Stimulated activated CD4-positive, alpha-beta T cell treated with anti-CD3 and anti-CD28 coated beads, Interleukin-1b, Interleukin-23, amount 100 ng/mL, for 48 hours (primary cell): ENCODE data around the gene HRH1.
A peak's percentile ranks its signal among the peaks of the same experiment; 100 is the strongest.
"Not testable (repeated sequence)": the region's sequence is repeated elsewhere in the genome, so short reads cannot be mapped to it uniquely, and the experiment has no call there.

ENCODE experiments used
- DNase-seq: peaks from one replicate; pipeline ENCODE4 v3.0.0-alpha.2; 2020

The HRH1 gene

GRCh38 chr3:11173828-11174465 lies 19.7 kb downstream of the HRH1 start:
- DNase-seq, result no peak

- DNase-seq, result no peak
These were observed 24.1 kb downstream of the HRH1 start for GRCh38 chr3:11178421-11178820.

- DNase-seq, result not testable (repeated sequence)
These were observed 30.2 kb downstream of the HRH1 start for GRCh38 chr3:11184328-11184969.

GRCh38 chr3:11185144-11185543 lies 30.9 kb downstream of the HRH1 start:
- no peak for DNase-seq

- no peak for DNase-seq
These were observed 31.4 kb downstream of the HRH1 start for GRCh38 chr3:11185564-11186317.

- no peak for DNase-seq
These were observed 32.0 kb downstream of the HRH1 start for GRCh38 chr3:11186318-11186692.

GRCh38 chr3:11186771-11187191 lies 32.5 kb downstream of the HRH1 start:
- DNase-seq, result no peak

- DNase-seq, result no peak
These were observed 33.4 kb downstream of the HRH1 start for GRCh38 chr3:11187681-11188080.

- no peak for DNase-seq
These were observed 33.9 kb downstream of the HRH1 start for GRCh38 chr3:11188231-11188630.

- DNase-seq, result no peak
These were observed 40.9 kb downstream of the HRH1 start for GRCh38 chr3:11195201-11195600.

- DNase-seq, result peak; percentile 24
These were observed 41.5 kb downstream of the HRH1 start for GRCh38 chr3:11195721-11196332.

- no peak for DNase-seq
These were observed 43.2 kb downstream of the HRH1 start for GRCh38 chr3:11197484-11197883.

GRCh38 chr3:11198070-11198469 lies 43.8 kb downstream of the HRH1 start:
- DNase-seq, result no peak

- no peak for DNase-seq
These were observed 44.2 kb downstream of the HRH1 start for GRCh38 chr3:11198495-11198894.

GRCh38 chr3:11199902-11200845 lies 45.9 kb downstream of the HRH1 start:
- no peak for DNase-seq

- DNase-seq, result no peak
These were observed 47.1 kb downstream of the HRH1 start for GRCh38 chr3:11201251-11202019.

- DNase-seq, result no peak
These were observed 49.7 kb downstream of the HRH1 start for GRCh38 chr3:11203961-11204360.

- no peak for DNase-seq
These were observed 50.5 kb downstream of the HRH1 start for GRCh38 chr3:11204697-11205348.

GRCh38 chr3:11205881-11206280 lies 51.6 kb downstream of the HRH1 start:
- DNase-seq, result not testable (repeated sequence)

- DNase-seq, result no peak
These were observed 52.0 kb downstream of the HRH1 start for GRCh38 chr3:11206316-11206715.

- DNase-seq, result no peak
These were observed 52.7 kb downstream of the HRH1 start for GRCh38 chr3:11206953-11207352.
